PC-3 (cell line): ENCODE measurements around the gene BRF1. TPM values are rescaled to one million over a fixed set of nuclear protein-coding genes. Genes with fewer than 3 reads are reported as not detected.

Experiments
- ATAC-seq: fragments of 200-7000 bp; cut with Tn5 transposase; 2 replicates; pipeline ENCODE4 v1.9.1; 2020; ENCODE audit warnings: mild to moderate bottlenecking, moderate library complexity
- BruUV-seq: library from RNA; stranded (reverse); fragments of 400-500 nt; replicated peaks from 2 replicates; lab custom pipeline; 2021; lab: Mats Ljungman, UMichigan
- CTCF ChIA-PET: fragments of 300-600 bp; sonication (Branson Sonifier 250); formaldehyde crosslinking; loops from one replicate; lab custom pipeline; 2022; ENCODE audit warnings: antibody characterized with exemption; lab: Charles Lee
- POLR2A ChIA-PET: fragments of 300-600 bp; sonication (Branson Sonifier 250); formaldehyde crosslinking; loops from one replicate; lab custom pipeline; 2022; ENCODE audit warnings: antibody characterized with exemption; ENCODE audit not compliant: unreplicated experiment; lab: Charles Lee
- DNase-seq: peaks from one replicate; pipeline ENCODE4 v3.0.0-alpha.2; 2015
- H2AFZ ChIP-seq: fragments of 300-600 bp; sonication (generic); 2 replicates; pipeline ENCODE4 v1.6.0; 2016; ENCODE audit warnings: antibody characterized with exemption, low read length
- H3F3A ChIP-seq: fragments of 300-600 bp; sonication (generic); one replicate; pipeline ENCODE4 v1.6.0; 2017; ENCODE audit warnings: antibody characterized with exemption, low read length, control low read depth, mild to moderate bottlenecking; ENCODE audit not compliant: unreplicated experiment
- H3K27ac ChIP-seq: fragments of 300-600 bp; sonication (generic); 2 replicates; pipeline ENCODE4 v1.5.1; 2016; ENCODE audit warnings: mild to moderate bottlenecking, low read length
- H3K27me3 ChIP-seq: fragments of 300-600 bp; sonication (generic); 2 replicates; pipeline ENCODE4 v1.6.1; 2016; ENCODE audit warnings: low read length, mixed read lengths
- H3K36me3 ChIP-seq: fragments of 300-600 bp; sonication (generic); 2 replicates; pipeline ENCODE4 v1.6.1; 2016; ENCODE audit warnings: low read depth, mixed run types, low read length, mixed read lengths
- H3K4me1 ChIP-seq: fragments of 300-600 bp; sonication (generic); 2 replicates; pipeline ENCODE4 v1.5.1; 2016; ENCODE audit warnings: low read length; ENCODE audit not compliant: insufficient read depth
- H3K4me2 ChIP-seq: fragments of 300-600 bp; sonication (generic); 2 replicates; pipeline ENCODE4 v1.6.0; 2016; ENCODE audit warnings: low read length
- H3K4me3 ChIP-seq: fragments of 300-600 bp; sonication (generic); 2 replicates; pipeline ENCODE4 v1.5.1; 2016; ENCODE audit warnings: mild to moderate bottlenecking, low read length, mixed read lengths
- H3K79me2 ChIP-seq: fragments of 300-600 bp; sonication (generic); 2 replicates; pipeline ENCODE4 v1.6.1; 2017; ENCODE audit warnings: low read length, mixed read lengths
- H3K9ac ChIP-seq: fragments of 300-600 bp; sonication (generic); 2 replicates; pipeline ENCODE4 v1.6.0; 2016; ENCODE audit warnings: mild to moderate bottlenecking, low read length
- H3K9me2 ChIP-seq: fragments of 300-600 bp; sonication (generic); replicated peaks from 2 replicates; pipeline ENCODE4 v1.6.1; 2016; ENCODE audit warnings: mixed run types, low read length, mixed read lengths
- H3K9me3 ChIP-seq: fragments of 300-600 bp; sonication (generic); 2 replicates; pipeline ENCODE4 v1.6.1; 2016; ENCODE audit warnings: low read length, mixed read lengths
- H4K20me1 ChIP-seq: fragments of 300-600 bp; sonication (generic); 2 replicates; pipeline ENCODE4 v1.6.1; 2016; ENCODE audit warnings: low read length, mixed read lengths
- CTCF ChIP-seq: fragments of 300-600 bp; sonication (generic); conservative IDR thresholded peaks from 2 replicates; pipeline ENCODE4 v1.5.1; 2017; ENCODE audit warnings: antibody characterized with exemption, low read depth, mild to moderate bottlenecking, low read length
- EZH2 ChIP-seq: fragments of 300-600 bp; sonication (generic); IDR thresholded peaks from one replicate; pipeline ENCODE4 v1.6.1; 2017; ENCODE audit warnings: antibody characterized with exemption, mild to moderate bottlenecking, low read length; ENCODE audit not compliant: unreplicated experiment
- EZH2phosphoT487 ChIP-seq: fragments of 300-600 bp; sonication (generic); IDR thresholded peaks from 2 replicates; pipeline ENCODE4 v1.6.1; 2018; ENCODE audit warnings: mild to moderate bottlenecking, antibody characterized with exemption, low read length, borderline replicate concordance
- intact Hi-C: fragments of 100-400 bp; cut with micrococcal nuclease; formaldehyde crosslinking; loops from 2 replicates; pipeline ENCODE4 v1.9.0; 2023
- total RNA-seq: library from RNA; depleted of rRNA; stranded (reverse); fragments of >200 nt; gene quantifications from 2 replicates; pipeline ENCODE4 v1.2.3, GENCODE V29; 2014

BRF1 gene
- total RNA-seq, 1 experiment from 2014 or later = 55.8 TPM

GRCh38 chr14:105283028-105283427, 17.8 kb downstream of the BRF1 start:
- POLR2A ChIA-PET = no interaction called here
- DNase-seq (no peak), ATAC-seq (no peak)
- no peaks in the 10 kb centered on the region for H3F3A ChIP-seq
- H3K4me1 ChIP-seq = no peaks in the 10 kb centered on the region
- H3K4me2 ChIP-seq = no peak overlapping the region
- H2AFZ ChIP-seq = no peak overlapping the region
- peaks cover 3% of the 10 kb centered on the region; the same call in 1 of the 2 replicates for H4K20me1 ChIP-seq
- no peaks in the 10 kb centered on the region for H3K36me3 ChIP-seq
- no peak overlapping the region for H3K4me3 ChIP-seq
- peaks cover 56% of the 10 kb centered on the region for H3K79me2 ChIP-seq
- intact Hi-C loops = no loop called here
- CTCF ChIA-PET = no interaction called here
- H3K9me3 ChIP-seq = no peaks in the 10 kb centered on the region
- H3K9me2 ChIP-seq = no peaks in the 10 kb centered on the region
- no TSS peak for BruUV-seq
- no peaks in the 10 kb centered on the region for H3K27me3 ChIP-seq
- TF ChIP-seq EZH2 (no peak), CTCF (no peak), EZH2phosphoT487 (no peak)
- no peak overlapping the region for H3K27ac ChIP-seq
- no peak overlapping the region for H3K9ac ChIP-seq

GRCh38 chr14:105282098-105282725, 18.6 kb downstream of the BRF1 start:
- ATAC-seq (no peak), DNase-seq (no peak)
- H3K9me3 ChIP-seq = no peaks in the 10 kb centered on the region
- no peaks in the 10 kb centered on the region for H3F3A ChIP-seq
- H3K27me3 ChIP-seq = no peaks in the 10 kb centered on the region
- peaks cover 53% of the 10 kb centered on the region for H3K79me2 ChIP-seq
- intact Hi-C loops = no loop called here
- H3K4me3 ChIP-seq = no peak overlapping the region
- no peaks in the 10 kb centered on the region for H3K9me2 ChIP-seq
- H3K4me1 ChIP-seq = no peaks in the 10 kb centered on the region
- BruUV-seq = no TSS peak
- ChIA-PET CTCF (no interaction called here), POLR2A (no interaction called here)
- H3K9ac ChIP-seq = no peak overlapping the region
- TF ChIP-seq EZH2phosphoT487 (no peak), CTCF (0 out of 2 replicates have a peak, but pooled peaks have one; percentile 12)
- no peaks in the 10 kb centered on the region for H3K36me3 ChIP-seq
- H3K4me2 ChIP-seq = no peak overlapping the region
- no peak overlapping the region for H2AFZ ChIP-seq
- no peak overlapping the region for H3K27ac ChIP-seq
- H4K20me1 ChIP-seq = peaks cover 3% of the 10 kb centered on the region; the same call in 1 of the 2 replicates

GRCh38 chr14:105281371-105282097, 19.3 kb downstream of the BRF1 start:
- Histone ChIP-seq H2AFZ (no peak overlapping the region), H3K79me2 (peaks cover 47% of the 10 kb centered on the region), H3K9ac (no peak overlapping the region), H3K4me3 (no peak overlapping the region), H3K27me3 (no peaks in the 10 kb centered on the region), H3F3A (no peaks in the 10 kb centered on the region), H3K9me2 (no peaks in the 10 kb centered on the region), H3K4me2 (no peak overlapping the region), H4K20me1 (peaks cover 3% of the 10 kb centered on the region; the same call in 1 of the 2 replicates), H3K9me3 (no peaks in the 10 kb centered on the region), H3K36me3 (no peaks in the 10 kb centered on the region), H3K4me1 (no peaks in the 10 kb centered on the region), H3K27ac (no peak overlapping the region)
- CTCF ChIA-PET = no interaction called here
- intact Hi-C loops = loop anchor here (2.0 kb wide), 1 partner anchor 79 kb away; no protein-coding TSS in a partner anchor
- TF ChIP-seq EZH2 = no peak
- TF ChIP-seq EZH2phosphoT487 = no peak
- TF ChIP-seq CTCF = peak; percentile 71
- ATAC-seq (no peak; the same call in none of the 2 replicates), DNase-seq (peak; percentile 54)
- no TSS peak for BruUV-seq
- POLR2A ChIA-PET = no interaction called here
